Germinal center (tissue), 1 donor: Measurements from ENCODE around the gene SLA2.
"Not testable (repeated sequence)": the region's sequence is repeated elsewhere in the genome, so short reads cannot be mapped to it uniquely, and the experiment has no call there.

Source experiments
- DNase-seq: peaks from one replicate; pipeline ENCODE4 v3.0.0; 2012; ENCODE audit warnings: mixed read lengths, low spot score

Gene SLA2

DNA sequence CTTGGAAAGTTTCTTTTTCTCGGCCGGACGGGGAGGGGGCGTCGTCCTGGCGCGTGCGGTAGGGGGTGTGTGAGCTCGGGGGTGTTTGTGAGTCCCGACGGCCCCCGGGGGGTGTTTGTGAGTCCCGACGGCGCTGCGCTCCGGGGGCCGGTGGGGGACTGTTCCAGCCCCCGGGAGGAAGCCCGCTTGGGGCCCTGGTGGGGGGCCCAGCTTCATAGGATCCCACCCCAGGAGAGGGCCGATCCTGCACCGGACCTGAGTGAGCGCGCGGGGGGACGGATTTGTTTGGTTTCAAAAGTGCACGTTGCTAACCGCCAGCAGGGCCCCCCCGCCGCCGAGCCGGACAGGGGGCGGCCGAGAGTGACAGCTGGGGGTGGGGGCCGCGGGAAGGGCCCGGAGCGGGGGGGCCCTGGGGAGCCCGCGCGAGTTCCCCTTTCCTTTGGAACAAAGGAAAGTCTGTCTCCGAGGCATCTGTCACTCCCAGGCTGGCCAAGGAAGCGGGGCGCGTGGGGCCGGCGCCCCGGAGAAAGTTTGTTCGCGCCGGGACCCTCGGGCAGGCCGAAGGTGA, 72.1 kb downstream of the SLA2 start:
- peak; percentile 81 for DNase-seq

- DNase-seq, result peak; percentile 99
Measured at GRCh38 chr20:36573103-36573797, 72.7 kb downstream of the SLA2 start, which contains the start of gene TGIF2. Gene TGIF2 (plus strand): TSS chr20:36573597. CDS start chr20:36578775, 5,178 bp downstream.

DNA sequence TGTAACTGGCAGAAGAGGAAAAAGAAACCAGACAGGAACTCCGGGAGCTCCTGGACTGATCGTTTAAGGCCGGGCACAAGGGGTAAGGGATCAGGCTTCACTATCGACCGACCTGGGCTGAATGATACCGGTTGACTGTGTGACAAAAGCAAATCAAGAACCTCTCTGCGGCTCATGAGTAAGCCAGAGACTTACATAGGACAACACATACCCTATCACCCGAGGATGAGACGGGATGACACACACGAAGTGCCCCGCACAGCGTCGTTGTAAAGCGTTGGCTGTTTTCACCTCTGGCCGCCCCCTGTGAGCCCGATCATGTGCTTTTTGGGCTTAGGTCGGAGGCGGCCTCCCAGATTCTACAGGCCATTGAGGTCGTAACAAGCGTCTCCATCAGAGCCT, 73.3 kb downstream of the SLA2 start:
- peak; percentile 49 for DNase-seq

- DNase-seq, result no peak
Measured at GRCh38 chr20:36571564-36572504, 74.2 kb downstream of the SLA2 start.

- no peak for DNase-seq
Measured at GRCh38 chr20:36569847-36570429, 76.1 kb downstream of the SLA2 start.

DNA sequence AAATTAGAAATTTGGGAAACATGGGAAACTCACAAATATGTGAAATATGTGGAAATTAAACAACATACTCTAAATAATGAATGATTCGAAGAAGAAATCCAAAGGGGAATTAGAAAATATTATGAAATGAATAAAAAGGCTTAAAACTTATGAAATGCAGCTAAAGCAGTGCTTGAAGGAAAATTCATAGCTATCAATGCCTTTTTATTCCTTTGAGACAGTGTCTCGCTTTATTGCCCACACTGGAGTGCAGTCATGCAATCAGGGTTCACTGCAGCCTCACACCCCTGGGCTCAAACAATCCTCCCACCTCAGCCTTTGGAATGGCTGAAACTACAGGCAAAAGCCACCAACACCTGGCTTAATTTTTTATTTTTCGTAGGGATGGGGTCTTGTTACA, 80.5 kb downstream of the SLA2 start:
- DNase-seq, result no peak

DNA sequence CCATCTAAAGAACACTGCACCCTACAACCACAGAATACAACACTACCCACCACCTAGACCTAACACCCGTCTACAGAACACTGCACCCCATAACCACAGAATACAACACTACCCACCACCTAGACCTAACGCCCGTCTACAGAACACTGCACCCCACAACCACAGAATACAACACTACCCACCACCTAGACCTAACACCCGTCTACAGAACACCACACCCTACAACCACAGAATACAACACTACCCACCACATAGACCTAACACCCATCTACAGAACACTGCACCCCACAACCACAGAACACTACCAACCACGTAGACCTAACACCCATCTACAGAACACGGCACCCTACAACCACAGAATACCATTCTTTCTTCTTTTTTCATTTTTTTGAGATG, 81.3 kb downstream of the SLA2 start:
- not testable (repeated sequence) for DNase-seq

- DNase-seq, result not testable (repeated sequence)
Measured at GRCh38 chr20:36564078-36564725, 81.8 kb downstream of the SLA2 start.

GRCh38 chr20:36563374-36563773, 82.6 kb downstream of the SLA2 start:
- no peak for DNase-seq

- no peak for DNase-seq
Measured at GRCh38 chr20:36562724-36563123, 83.3 kb downstream of the SLA2 start.
